Measurements from ENCODE around the gene APOBEC3F.
"Not testable (repeated sequence)": the region's sequence is repeated elsewhere in the genome, so short reads cannot be mapped to it uniquely, and the experiment has no call there.

Gene APOBEC3F

GRCh38 chr22:39040538-39041296 lies at the start of gene APOBEC3F:
TSS of gene APOBEC3F (plus strand) at chr22:39040864. CDS start at chr22:39040961, 97 bp downstream.
- peak; percentile 18 for DNase-seq (ENCODE audit: low spot score)

GRCh38 chr22:38992871-38993371 lies 47.7 kb upstream of the APOBEC3F start:
- DNase-seq (ENCODE audit: low spot score), result not testable (repeated sequence)

GRCh38 chr22:38996105-38996504 lies 44.6 kb upstream of the APOBEC3F start:
- no peak for DNase-seq (ENCODE audit: low spot score)

- DNase-seq (ENCODE audit: low spot score), result no peak
Observed at GRCh38 chr22:38997518-38997917, 43.1 kb upstream of the APOBEC3F start.

- DNase-seq (ENCODE audit: low spot score), result peak; percentile 93
Observed at GRCh38 chr22:39003165-39003638, 37.5 kb upstream of the APOBEC3F start.

GRCh38 chr22:39007177-39007576 lies 33.5 kb upstream of the APOBEC3F start:
- no peak for DNase-seq (ENCODE audit: low spot score)

GRCh38 chr22:39008271-39008850 lies 32.3 kb upstream of the APOBEC3F start:
- DNase-seq (ENCODE audit: low spot score), result not testable (repeated sequence)

- DNase-seq (ENCODE audit: low spot score), result no peak
Observed at GRCh38 chr22:39010946-39011345, 29.7 kb upstream of the APOBEC3F start.

GRCh38 chr22:39012533-39013511 lies 27.8 kb upstream of the APOBEC3F start:
- no peak for DNase-seq (ENCODE audit: low spot score)

- DNase-seq (ENCODE audit: low spot score), result not testable (repeated sequence)
Observed at GRCh38 chr22:39013561-39013941, 27.1 kb upstream of the APOBEC3F start.

GRCh38 chr22:39013942-39014722 lies 26.5 kb upstream of the APOBEC3F start, which contains the start of gene APOBEC3C:
TSS of gene APOBEC3C (plus strand) at chr22:39014257. CDS start at chr22:39014363, 106 bp downstream.
- DNase-seq (ENCODE audit: low spot score), result peak; percentile 88

GRCh38 chr22:39014723-39015121 lies 25.9 kb upstream of the APOBEC3F start:
- not testable (repeated sequence) for DNase-seq (ENCODE audit: low spot score)

GRCh38 chr22:39016592-39016991 lies 24.1 kb upstream of the APOBEC3F start:
- DNase-seq (ENCODE audit: low spot score), result no peak

GRCh38 chr22:39017596-39018365 lies 22.9 kb upstream of the APOBEC3F start:
- DNase-seq (ENCODE audit: low spot score), result no peak

- not testable (repeated sequence) for DNase-seq (ENCODE audit: low spot score)
Observed at GRCh38 chr22:39020021-39020651, 20.5 kb upstream of the APOBEC3F start.

GRCh38 chr22:39021552-39022250 lies 19.0 kb upstream of the APOBEC3F start:
- peak; percentile 27 for DNase-seq (ENCODE audit: low spot score)

GRCh38 chr22:39024519-39025308 lies 15.9 kb upstream of the APOBEC3F start:
- no peak for DNase-seq (ENCODE audit: low spot score)

- no peak for DNase-seq (ENCODE audit: low spot score)
Observed at GRCh38 chr22:39026509-39027150, 14.0 kb upstream of the APOBEC3F start.

Data from AG20443 (cell line).